GM12874 (cell line): ENCODE data around the gene STUM.

Experiments
- TF ChIP-seq, protein P1 (sequence below): IDR thresholded peaks from 2 replicates; pipeline ENCODE4 v1.5.1; 2011; ENCODE audit warnings: low read depth, mild to moderate bottlenecking, control low read depth, low read length, moderate library complexity; ENCODE audit not compliant: insufficient read depth

The STUM gene

DNA sequence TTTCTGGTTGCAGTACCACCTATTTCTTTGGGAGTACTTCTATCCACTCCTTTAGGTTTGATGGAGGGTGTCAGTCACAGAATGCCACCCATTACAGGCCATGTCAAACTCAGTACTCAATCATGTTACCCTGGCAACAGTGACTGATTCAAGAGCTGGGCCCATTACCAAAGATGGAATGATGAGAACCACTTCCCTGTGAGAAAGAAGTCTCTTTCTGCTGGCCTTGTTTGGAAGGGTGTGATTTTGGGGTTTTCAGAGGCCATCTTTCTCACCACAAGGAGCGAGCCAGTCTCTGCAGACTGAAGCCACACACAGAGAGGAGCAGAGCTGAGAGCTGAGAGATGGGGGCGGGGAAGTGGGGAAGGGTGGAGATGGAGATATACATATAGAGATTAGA lies 13.9 kb upstream of the STUM start:
- TF ChIP-seq, protein P1, sequence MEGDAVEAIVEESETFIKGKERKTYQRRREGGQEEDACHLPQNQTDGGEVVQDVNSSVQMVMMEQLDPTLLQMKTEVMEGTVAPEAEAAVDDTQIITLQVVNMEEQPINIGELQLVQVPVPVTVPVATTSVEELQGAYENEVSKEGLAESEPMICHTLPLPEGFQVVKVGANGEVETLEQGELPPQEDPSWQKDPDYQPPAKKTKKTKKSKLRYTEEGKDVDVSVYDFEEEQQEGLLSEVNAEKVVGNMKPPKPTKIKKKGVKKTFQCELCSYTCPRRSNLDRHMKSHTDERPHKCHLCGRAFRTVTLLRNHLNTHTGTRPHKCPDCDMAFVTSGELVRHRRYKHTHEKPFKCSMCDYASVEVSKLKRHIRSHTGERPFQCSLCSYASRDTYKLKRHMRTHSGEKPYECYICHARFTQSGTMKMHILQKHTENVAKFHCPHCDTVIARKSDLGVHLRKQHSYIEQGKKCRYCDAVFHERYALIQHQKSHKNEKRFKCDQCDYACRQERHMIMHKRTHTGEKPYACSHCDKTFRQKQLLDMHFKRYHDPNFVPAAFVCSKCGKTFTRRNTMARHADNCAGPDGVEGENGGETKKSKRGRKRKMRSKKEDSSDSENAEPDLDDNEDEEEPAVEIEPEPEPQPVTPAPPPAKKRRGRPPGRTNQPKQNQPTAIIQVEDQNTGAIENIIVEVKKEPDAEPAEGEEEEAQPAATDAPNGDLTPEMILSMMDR: no peak

DNA sequence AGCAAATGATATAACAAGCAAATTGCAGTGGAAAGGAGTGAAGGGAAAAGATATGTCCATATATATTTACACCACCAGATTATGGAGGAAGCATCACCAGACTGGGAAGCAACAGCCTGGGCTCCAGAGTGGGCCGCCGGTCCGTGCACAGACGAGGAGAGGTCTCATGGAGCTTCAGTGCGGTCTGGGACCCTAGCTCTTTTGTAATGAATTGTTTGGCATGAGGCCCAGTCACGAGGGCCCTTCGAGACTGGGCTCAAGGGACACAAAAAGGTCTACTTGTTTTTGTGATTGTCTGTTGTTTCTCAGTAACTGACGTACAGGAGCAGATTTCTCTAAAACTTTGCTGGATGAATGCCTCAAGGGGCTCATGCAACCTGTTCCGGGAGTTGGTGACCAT lies 12.9 kb upstream of the STUM start:
- TF ChIP-seq, protein P1: no peak

DNA sequence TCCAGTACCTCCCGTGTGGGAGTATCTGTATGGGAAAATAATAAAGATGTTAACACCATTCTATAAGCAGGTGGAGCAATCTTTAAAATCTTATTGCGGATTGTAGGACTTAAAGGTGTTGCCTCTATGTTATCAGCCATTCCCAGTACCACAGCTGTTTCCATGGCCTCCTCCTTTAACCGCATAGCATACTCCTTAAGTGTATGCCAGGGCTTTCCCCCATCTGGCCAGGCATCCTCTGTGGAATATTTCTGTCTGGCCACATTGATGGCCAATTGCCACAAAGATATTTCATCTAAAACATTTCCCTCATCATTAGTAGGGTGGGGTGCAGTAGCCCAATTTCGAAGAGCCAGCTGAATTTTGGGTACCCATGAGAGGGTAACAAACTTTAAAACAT lies 7.3 kb upstream of the STUM start:
- TF ChIP-seq, protein P1: no peak

DNA sequence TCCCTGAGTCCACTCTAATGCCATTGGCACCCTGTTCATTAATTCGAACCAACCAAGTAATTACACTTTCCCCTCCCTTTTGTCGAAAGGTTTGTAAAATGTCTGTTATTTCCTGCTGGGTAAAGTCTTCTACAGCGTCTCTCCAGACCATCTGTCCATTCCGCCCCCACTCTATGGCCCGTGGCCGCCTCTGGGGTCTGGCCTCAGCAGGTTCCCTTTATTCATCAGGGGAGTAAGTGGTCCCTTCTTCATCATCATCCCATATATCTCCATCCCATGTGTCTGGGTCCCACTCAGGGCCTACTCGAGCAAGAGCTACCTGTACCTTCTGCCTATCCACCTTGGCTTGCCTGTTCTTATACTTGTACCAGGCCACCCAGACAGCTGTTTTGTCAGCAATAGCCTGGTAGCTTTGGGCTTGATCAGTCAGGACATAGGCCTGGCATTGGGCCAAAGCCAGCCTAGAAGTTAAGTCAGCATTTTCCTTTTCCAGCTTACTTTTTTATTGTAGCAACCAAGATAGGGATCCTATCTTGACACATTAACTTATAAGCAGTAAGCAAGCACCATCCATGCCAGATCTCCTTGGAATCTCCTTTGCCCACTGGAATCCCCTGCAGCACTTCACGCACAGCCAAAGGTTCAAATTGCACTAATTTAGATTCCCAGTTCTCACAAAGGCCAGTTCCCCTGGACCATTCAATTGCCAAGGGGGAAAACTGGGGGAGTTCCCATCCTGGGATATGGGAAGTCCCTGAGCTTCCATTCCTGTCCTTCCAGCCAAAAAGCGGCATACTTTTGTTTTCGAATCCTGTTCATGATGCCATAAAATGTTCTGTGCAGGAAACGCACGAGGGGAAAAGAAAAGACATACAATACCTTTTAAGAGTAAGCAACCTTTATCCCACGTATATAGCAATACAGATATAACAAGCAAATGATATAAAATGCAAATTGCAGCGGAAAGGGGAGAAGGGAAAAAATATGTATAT lies 6.6 kb upstream of the STUM start:
- TF ChIP-seq, protein P1: no peak

DNA sequence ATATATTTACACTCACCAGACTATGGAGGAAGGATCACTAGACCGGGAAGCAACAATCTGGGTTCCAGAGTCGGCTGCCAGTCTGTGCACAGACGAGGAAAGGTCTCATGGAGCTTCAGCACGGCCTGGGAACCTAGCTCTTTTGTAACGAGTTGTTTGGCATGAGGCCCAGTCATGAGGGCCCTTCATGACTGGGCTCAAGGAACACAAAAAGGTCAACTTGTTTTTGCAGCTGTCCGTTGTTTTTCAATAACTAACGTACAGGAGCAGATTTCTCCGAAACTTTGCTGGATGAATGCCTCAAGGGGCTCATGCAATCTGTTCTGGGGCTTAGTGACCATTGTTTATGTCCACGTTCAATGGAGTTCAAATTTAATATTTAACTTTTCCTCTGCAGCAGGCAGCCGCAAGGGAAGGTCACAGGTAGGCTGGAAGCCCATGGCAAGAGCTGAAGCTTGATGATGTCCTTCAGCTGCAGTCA lies 5.9 kb upstream of the STUM start:
- TF ChIP-seq, protein P1: no peak

DNA sequence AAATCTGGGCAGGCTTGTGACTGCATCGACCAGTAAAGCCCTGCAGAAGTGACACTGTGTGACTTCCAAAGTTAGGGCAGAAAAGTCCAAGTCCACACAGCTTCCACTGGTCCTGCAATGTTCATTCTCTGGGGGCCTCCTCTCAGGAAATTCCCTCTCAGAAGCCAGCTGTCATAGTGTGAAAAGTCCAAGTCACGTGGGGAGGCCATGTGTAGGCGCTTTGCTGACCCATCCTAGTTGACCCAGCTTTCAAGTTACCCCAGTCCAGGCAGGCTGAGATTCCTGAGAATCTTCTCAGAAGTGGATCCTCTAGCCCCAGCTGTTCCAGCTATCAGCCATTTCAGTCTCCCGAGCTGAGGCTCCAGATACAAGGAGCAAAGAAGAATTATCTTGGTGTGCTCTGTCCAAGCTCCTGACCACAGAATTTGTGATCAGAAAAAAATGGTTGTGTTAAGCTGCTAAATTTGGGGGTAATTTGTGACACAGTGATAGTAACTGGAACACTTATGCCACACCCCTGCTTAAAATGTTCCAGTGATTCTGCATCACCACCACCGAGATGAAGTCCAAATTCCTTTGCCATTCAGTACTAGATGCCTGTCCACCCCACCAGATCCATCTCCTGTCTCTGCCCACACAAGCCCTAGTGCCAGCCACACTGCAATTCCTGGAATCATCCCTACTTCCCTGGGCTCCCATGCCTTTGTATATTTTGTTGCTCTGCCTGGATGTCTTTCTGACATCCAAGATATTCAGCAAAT lies 2.5 kb upstream of the STUM start:
- TF ChIP-seq, protein P1: no peak

DNA sequence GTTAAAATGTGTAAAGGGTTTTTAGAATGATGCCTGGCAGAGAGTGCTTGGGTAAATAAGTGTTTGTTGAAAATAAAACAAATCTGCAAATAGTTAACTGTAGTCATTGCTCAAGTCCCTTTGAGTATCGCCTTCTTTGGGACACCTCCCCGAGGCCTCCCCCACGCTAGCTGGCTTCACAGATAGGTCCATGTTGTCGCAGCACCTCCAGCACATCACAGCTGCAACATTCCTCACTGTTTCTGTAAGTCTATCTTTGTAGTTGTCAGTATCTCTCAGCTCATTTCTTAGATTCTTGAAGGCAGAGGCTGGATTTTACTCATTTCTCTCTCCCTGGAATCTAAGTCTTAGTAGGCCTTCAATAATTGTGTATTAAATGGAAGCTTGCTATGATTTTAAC lies 1.6 kb upstream of the STUM start:
- TF ChIP-seq, protein P1: no peak
